ENCODE data around the gene PTPRJ.

The PTPRJ gene

DNA sequence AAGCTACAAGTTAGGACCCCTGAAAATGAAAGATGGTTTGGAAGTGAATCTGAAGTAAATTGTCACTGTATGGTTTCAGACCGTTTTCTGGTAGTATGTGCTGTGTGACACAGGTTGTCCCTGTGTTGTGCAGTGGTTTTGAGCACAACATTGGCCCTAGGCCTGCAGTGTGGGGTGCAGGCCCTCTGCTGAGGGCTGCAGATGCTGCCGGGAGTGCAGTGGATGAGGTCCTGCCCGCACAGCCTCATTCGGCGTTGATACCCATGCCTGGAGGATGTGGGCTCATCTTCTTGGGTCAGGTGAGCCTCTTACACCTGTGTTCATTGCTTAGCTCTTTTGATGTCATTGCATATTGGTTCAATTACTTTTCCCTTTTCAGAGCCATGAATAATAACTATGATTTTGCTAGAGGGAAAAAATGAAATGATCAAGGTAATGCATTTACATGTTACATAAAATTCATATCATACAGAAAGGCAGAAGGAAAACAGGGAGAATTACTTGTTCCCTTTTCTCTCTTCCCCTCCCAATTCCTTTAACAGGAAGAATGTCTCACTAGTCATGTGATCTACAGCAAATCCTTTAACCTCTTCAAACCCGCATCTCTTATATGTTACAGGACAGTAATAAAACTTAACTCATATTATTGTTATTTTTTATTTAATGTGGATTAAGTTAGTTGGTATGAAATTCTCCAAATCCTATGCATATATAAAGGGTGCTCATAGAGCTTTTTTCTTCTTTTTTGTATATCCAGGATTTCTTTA is 48.7 kb downstream of the PTPRJ start:
- H3K9ac ChIP-seq (ENCODE audit: low read depth, low read length, poor library complexity, severe bottlenecking): no peak overlapping the region

DNA sequence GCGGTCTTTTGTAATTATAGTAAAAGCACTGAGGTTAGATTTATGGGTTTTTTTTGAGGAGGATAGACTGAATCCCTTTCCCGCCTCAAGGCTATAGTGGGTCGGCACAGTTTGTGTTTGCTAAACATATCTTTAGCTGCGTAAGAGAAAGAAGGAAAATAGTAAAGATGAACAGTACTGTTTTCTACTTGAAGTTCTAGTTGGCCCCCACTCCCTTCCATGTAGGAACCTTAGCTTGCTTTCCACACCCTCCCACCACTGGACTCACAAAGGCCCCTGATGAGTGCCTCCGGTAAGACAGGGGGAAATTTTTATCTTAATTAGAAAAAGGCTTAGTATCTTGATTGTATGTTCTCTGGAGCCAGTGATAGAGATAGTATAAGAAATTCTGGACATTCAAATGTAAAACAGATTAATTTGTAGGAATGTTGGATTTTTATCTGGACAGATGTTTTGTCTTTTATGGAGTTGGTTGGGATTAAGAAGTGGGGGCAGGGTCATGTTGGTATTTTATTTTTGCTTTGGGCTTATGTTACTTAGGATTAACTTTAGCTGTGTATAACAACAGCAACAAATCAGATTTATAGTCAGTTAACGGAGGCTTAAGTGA is 49.4 kb downstream of the PTPRJ start:
- H3K4me1 ChIP-seq (ENCODE audit: insufficient read depth, low read length, poor library complexity, severe bottlenecking): no peaks in the 10 kb centered on the region
- no peaks in the 10 kb centered on the region for H3K79me2 ChIP-seq (ENCODE audit: insufficient read depth, low read length)
- no peaks in the 10 kb centered on the region for H3K9me3 ChIP-seq (ENCODE audit: insufficient read depth, low read depth, low read length)
- H3F3A ChIP-seq (ENCODE audit: low read depth): no peaks in the 10 kb centered on the region
- H3K9ac ChIP-seq (ENCODE audit: low read depth, low read length, poor library complexity, severe bottlenecking): no peak overlapping the region
- H3K4me2 ChIP-seq (ENCODE audit: low read depth, low read length, poor library complexity, severe bottlenecking): no peak overlapping the region
- H3K9me2 ChIP-seq (replicated peaks; ENCODE audit: low read depth, low read length): no peaks in the 10 kb centered on the region
- TF ChIP-seq, protein P1, sequence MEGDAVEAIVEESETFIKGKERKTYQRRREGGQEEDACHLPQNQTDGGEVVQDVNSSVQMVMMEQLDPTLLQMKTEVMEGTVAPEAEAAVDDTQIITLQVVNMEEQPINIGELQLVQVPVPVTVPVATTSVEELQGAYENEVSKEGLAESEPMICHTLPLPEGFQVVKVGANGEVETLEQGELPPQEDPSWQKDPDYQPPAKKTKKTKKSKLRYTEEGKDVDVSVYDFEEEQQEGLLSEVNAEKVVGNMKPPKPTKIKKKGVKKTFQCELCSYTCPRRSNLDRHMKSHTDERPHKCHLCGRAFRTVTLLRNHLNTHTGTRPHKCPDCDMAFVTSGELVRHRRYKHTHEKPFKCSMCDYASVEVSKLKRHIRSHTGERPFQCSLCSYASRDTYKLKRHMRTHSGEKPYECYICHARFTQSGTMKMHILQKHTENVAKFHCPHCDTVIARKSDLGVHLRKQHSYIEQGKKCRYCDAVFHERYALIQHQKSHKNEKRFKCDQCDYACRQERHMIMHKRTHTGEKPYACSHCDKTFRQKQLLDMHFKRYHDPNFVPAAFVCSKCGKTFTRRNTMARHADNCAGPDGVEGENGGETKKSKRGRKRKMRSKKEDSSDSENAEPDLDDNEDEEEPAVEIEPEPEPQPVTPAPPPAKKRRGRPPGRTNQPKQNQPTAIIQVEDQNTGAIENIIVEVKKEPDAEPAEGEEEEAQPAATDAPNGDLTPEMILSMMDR (conservative IDR thresholded peaks at IDR 0.05; ENCODE audit: low read length): no peak
- TF ChIP-seq EZH2phosphoT487 (IDR thresholded peaks at IDR 0.05; ENCODE audit: borderline replicate concordance): no peak
- H3K4me3 ChIP-seq (ENCODE audit: low read length, poor library complexity, severe bottlenecking): no peak overlapping the region
- H4K20me1 ChIP-seq (ENCODE audit: insufficient read depth, low read length, poor library complexity, severe bottlenecking): no peaks in the 10 kb centered on the region
- H3K27me3 ChIP-seq (ENCODE audit: insufficient read depth, low read length, poor library complexity, severe bottlenecking): no peaks in the 10 kb centered on the region
- no peak overlapping the region for H2AFZ ChIP-seq (ENCODE audit: low read length)
- H3K36me3 ChIP-seq (ENCODE audit: insufficient read depth, low read length): no peaks in the 10 kb centered on the region

More for the DNA sequence above, 48.7 kb downstream of the PTPRJ start:
- H2AFZ ChIP-seq (ENCODE audit: low read length): peak overlapping the region; percentile 32; the same call in 1 of the 2 replicates
- H3K9me3 ChIP-seq (ENCODE audit: insufficient read depth, low read depth, low read length): no peaks in the 10 kb centered on the region
- H3K4me2 ChIP-seq (ENCODE audit: low read depth, low read length, poor library complexity, severe bottlenecking): no peak overlapping the region
- H3F3A ChIP-seq (ENCODE audit: low read depth): no peaks in the 10 kb centered on the region
- H3K4me1 ChIP-seq (ENCODE audit: insufficient read depth, low read length, poor library complexity, severe bottlenecking): no peaks in the 10 kb centered on the region
- H3K36me3 ChIP-seq (ENCODE audit: insufficient read depth, low read length): no peaks in the 10 kb centered on the region
- no peaks in the 10 kb centered on the region for H4K20me1 ChIP-seq (ENCODE audit: insufficient read depth, low read length, poor library complexity, severe bottlenecking)
- TF ChIP-seq, protein P1 (conservative IDR thresholded peaks at IDR 0.05; ENCODE audit: low read length): no peak
- TF ChIP-seq EZH2phosphoT487 (IDR thresholded peaks at IDR 0.05; ENCODE audit: borderline replicate concordance): no peak
- H3K27me3 ChIP-seq (ENCODE audit: insufficient read depth, low read length, poor library complexity, severe bottlenecking): no peaks in the 10 kb centered on the region
- H3K9me2 ChIP-seq (replicated peaks; ENCODE audit: low read depth, low read length): no peaks in the 10 kb centered on the region
- no peak overlapping the region for H3K4me3 ChIP-seq (ENCODE audit: low read length, poor library complexity, severe bottlenecking)
- no peaks in the 10 kb centered on the region for H3K79me2 ChIP-seq (ENCODE audit: insufficient read depth, low read length)

DNA sequence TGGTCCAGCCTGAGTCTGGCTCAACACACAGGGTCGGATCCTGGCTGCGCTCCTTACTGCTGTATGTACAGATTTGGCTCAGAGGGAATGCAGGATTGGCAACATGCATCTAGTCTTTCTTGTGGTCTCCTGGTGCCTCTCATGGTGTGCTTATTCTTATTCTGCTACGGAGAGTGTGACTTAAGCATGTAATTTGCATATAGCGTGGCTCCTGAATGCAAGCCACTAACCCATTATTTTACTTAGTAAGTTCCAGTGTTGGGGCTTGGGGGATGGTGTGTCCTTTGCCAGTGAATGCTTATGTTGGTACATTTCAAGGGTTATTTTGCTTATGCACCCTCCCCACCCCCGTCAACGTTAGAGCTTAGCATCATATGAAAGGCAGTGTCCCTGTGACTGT is 51.2 kb downstream of the PTPRJ start:
- Histone ChIP-seq H3K4me3 (ENCODE audit: low read length, poor library complexity, severe bottlenecking) (no peak overlapping the region), H3K4me2 (ENCODE audit: low read depth, low read length, poor library complexity, severe bottlenecking) (no peak overlapping the region), H3F3A (ENCODE audit: low read depth) (no peaks in the 10 kb centered on the region), H3K9ac (ENCODE audit: low read depth, low read length, poor library complexity, severe bottlenecking) (no peak overlapping the region), H2AFZ (ENCODE audit: low read length) (no peak overlapping the region), H3K27me3 (ENCODE audit: insufficient read depth, low read length, poor library complexity, severe bottlenecking) (no peaks in the 10 kb centered on the region), H3K79me2 (ENCODE audit: insufficient read depth, low read length) (no peaks in the 10 kb centered on the region), H3K9me2 (replicated peaks; ENCODE audit: low read depth, low read length) (no peaks in the 10 kb centered on the region), H3K36me3 (ENCODE audit: insufficient read depth, low read length) (no peaks in the 10 kb centered on the region), H3K4me1 (ENCODE audit: insufficient read depth, low read length, poor library complexity, severe bottlenecking) (no peaks in the 10 kb centered on the region), H3K9me3 (ENCODE audit: insufficient read depth, low read depth, low read length) (no peaks in the 10 kb centered on the region), H4K20me1 (ENCODE audit: insufficient read depth, low read length, poor library complexity, severe bottlenecking) (no peaks in the 10 kb centered on the region)
- TF ChIP-seq, protein P1 (conservative IDR thresholded peaks at IDR 0.05; ENCODE audit: low read length): no peak
- TF ChIP-seq EZH2phosphoT487 (IDR thresholded peaks at IDR 0.05; ENCODE audit: borderline replicate concordance): no peak

All from Loucy (cell line).